Gastrocnemius medialis (tissue), 4 donors: ENCODE measurements around the gene ZWILCH. TPM values are rescaled to one million over a fixed set of nuclear protein-coding genes. Genes with fewer than 3 reads are reported as not detected.
A peak's percentile ranks its signal among the peaks of the same experiment; 100 is the strongest.

Experiments used
- ATAC-seq, 2 donors: fragments of 150-250 bp; one replicate each; pipeline ENCODE4 v1.9.1; 2016
- DNase-seq, 2 donors: peaks; one replicate each; pipeline ENCODE4 v3.0.0-alpha.2; 2019
- H3K27ac ChIP-seq, 4 donors: fragments of 200-600 bp; sonication (generic); 1 replicate in 1 of 4; 2 replicates in 3 of 4; pipeline ENCODE4 v1.5.1; 2016 to 2018; ENCODE audit warnings: mild to moderate bottlenecking in 2 of 4, moderate library complexity in 1 of 4
- H3K27me3 ChIP-seq, 3 donors: fragments of 200-600 bp; sonication (generic) in 2 of 3; 1 replicate in 1 of 3; 2 replicates in 2 of 3; pipeline versions ENCODE4 v1.5.1 to v1.6.0; 2016 to 2019; ENCODE audit warnings: mild to moderate bottlenecking in 1 of 3, moderate library complexity in 1 of 3
- H3K36me3 ChIP-seq, 2 donors: fragments of 200-600 bp; sonication (generic) in 1 of 2; one replicate each; pipeline ENCODE4 v1.5.1; 2017 to 2018
- H3K4me1 ChIP-seq, 2 donors: fragments of 200-600 bp; sonication (generic) in 1 of 2; one replicate each; pipeline ENCODE4 v1.5.1; 2016 to 2017; ENCODE audit warnings: mild to moderate bottlenecking in 2 of 2
- H3K4me3 ChIP-seq, 4 donors: fragments of 200-600 bp; sonication (generic) in 3 of 4; 1 replicate in 1 of 4; 2 replicates in 3 of 4; pipeline ENCODE4 v1.5.1; 2016 to 2019; ENCODE audit warnings: mild to moderate bottlenecking in 2 of 4
- H3K9me3 ChIP-seq, 3 donors: fragments of 200-600 bp; sonication (generic) in 2 of 3; 1 replicate in 1 of 3; 2 replicates in 2 of 3; pipeline ENCODE4 v1.5.1; 2016 to 2019
- CTCF ChIP-seq, 5 experiments: fragments of 450-650 bp in 3 of 5; fragments of 200-600 bp in 2 of 5; sonication (generic) in 2 of 5; IDR thresholded peaks in 4 of 5; conservative IDR thresholded peaks in 1 of 5; 1 replicate in 4 of 5; 2 replicates in 1 of 5; pipeline ENCODE4 v1.5.1; 2016 to 2019; ENCODE audit warnings: antibody characterized with exemption in 5 of 5, mild to moderate bottlenecking in 3 of 5, moderate library complexity in 3 of 5
- POLR2A ChIP-seq, 2 donors: fragments of 450-650 bp; IDR thresholded peaks; one replicate each; pipeline ENCODE4 v1.6.1; 2017; ENCODE audit warnings: antibody characterized with exemption in 2 of 2, mild to moderate bottlenecking in 2 of 2, moderate library complexity in 2 of 2
- in situ Hi-C, 4 donors: fragments of 200-750 bp; cut with MboI; loops; one replicate each; pipeline versions ENCODE4 v1.15.0 to v1.8.0; 2017; ENCODE audit warnings: low sequenced_read_pairs in 4 of 4
- intact Hi-C: fragments of 100-400 bp; cut with DNase I; formaldehyde crosslinking; loops from one replicate; pipeline ENCODE4 v1.15.1; 2023; ENCODE audit warnings: low total_unique reads
- total RNA-seq, 4 donors: library from RNA; depleted of rRNA; stranded (reverse); fragments of >200 nt; gene quantifications; one replicate each; pipeline versions ENCODE4 v1.1.0 to v1.2.3, GENCODE V29; 2016

Gene ZWILCH
- total RNA-seq, 4 donors from 2014 or later, result 2.0 to 10.6 (median 2.4) TPM

DNA sequence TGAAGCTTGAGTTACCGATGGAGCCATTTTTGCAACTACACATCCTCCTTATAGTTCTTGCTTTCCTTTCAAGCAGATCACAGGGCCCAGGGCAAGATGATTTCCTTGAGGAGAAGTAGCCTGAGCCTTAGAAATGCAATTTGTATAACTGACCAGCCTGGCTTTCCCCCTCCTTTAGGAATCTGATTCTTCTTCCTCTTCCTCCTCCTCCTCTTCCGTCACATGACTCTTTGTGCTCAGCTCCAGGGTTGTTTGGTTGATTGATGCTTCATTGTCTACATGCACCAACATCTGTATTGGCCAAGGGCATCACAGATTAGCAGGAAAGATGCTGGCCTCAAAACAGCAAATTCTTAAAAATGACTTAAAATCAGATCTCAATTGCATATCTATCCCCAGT, 10.9 kb upstream of the ZWILCH start:
- Histone ChIP-seq H3K4me1 (peaks cover 25 to 33% of the 10 kb centered on the region in 2 donors), H3K27ac (no peak overlapping the region), H3K4me3 (no peak overlapping the region), H3K27me3 (no peaks in the 10 kb centered on the region), H3K36me3 (peaks cover 0 to 69% of the 10 kb centered on the region in 2 donors), H3K9me3 (no peaks in the 10 kb centered on the region)
- intact Hi-C loops (loop anchor here (10.0 kb wide), 3 partner anchors 139 to 1309 kb away; partner anchors contain the start of genes CLPX, RAB11A and TIPIN), in situ Hi-C loops (loop anchor here in 1 of 4 donors (10.0 kb wide), 1 partner anchor 109 kb away; the partner anchor contains the start of gene MAP2K1)
- TF ChIP-seq CTCF (IDR thresholded peaks at IDR 0.05 in 4 of 5, conservative IDR thresholded peaks at IDR 0.05 in 1 of 5) (no peak), POLR2A (IDR thresholded peaks at IDR 0.05) (no peak)
- no peak for ATAC-seq
- no peak for DNase-seq

- peak overlapping the region; percentile 90 to 95 (median 92) for H3K27ac ChIP-seq
- no peak for TF ChIP-seq POLR2A (IDR thresholded peaks at IDR 0.05)
- TF ChIP-seq CTCF (IDR thresholded peaks at IDR 0.05 in 4 of 5, conservative IDR thresholded peaks at IDR 0.05 in 1 of 5), result no peak
- peaks cover 21 to 25% of the 10 kb centered on the region in 2 donors for H3K4me1 ChIP-seq
- in situ Hi-C loops, result loop anchor here in 2 of 4 donors (5.0 to 10.0 kb wide), 2 partner anchors 110 to 112 kb away; partner anchors contain the start of gene MAP2K1 (in 2 of the 2)
- H3K36me3 ChIP-seq, result peaks cover 3 to 69% of the 10 kb centered on the region in 2 donors
- ATAC-seq (peak; percentile 22 to 33), DNase-seq (no peak)
- intact Hi-C loops, result loop anchor here (1.0 to 10.0 kb wide), 5 partner anchors 111 to 1312 kb away; partner anchors contain the start of genes CLPX, DIS3L, MAP2K1 and RAB11A
- no peaks in the 10 kb centered on the region for H3K9me3 ChIP-seq
- no peaks in the 10 kb centered on the region for H3K27me3 ChIP-seq
- peak overlapping the region; percentile 72 to 96 (median 88) for H3K4me3 ChIP-seq
Observed at GRCh38 chr15:66496951-66497501, 8.1 kb upstream of the ZWILCH start.

GRCh38 chr15:66497502-66498455, 7.3 kb upstream of the ZWILCH start, which contains the start of gene SNAPC5:
SNAPC5 (minus strand) TSS chr15:66497762; CDS start chr15:66497731, 31 bp downstream.
- ATAC-seq (peak; percentile 95), DNase-seq (peak; percentile 89 to 95)
- peaks cover 3 to 69% of the 10 kb centered on the region in 2 donors for H3K36me3 ChIP-seq
- peak within 1 kb of the TSS; percentile 72 to 96 (median 88) for H3K4me3 ChIP-seq
- no peaks in the 10 kb centered on the region for H3K27me3 ChIP-seq
- peaks cover 24 to 29% of the 10 kb centered on the region in 2 donors for H3K4me1 ChIP-seq
- TF ChIP-seq POLR2A (IDR thresholded peaks at IDR 0.05), result peak; percentile 63 to 75
- peak; percentile 96 to 99 (median 98) for TF ChIP-seq CTCF (IDR thresholded peaks at IDR 0.05 in 4 of 5, conservative IDR thresholded peaks at IDR 0.05 in 1 of 5)
- peak within 1 kb of the TSS; percentile 90 to 95 (median 92) for H3K27ac ChIP-seq
- no peaks in the 10 kb centered on the region for H3K9me3 ChIP-seq
- intact Hi-C loops (loop anchor here (1.0 to 10.0 kb wide), 5 partner anchors 111 to 1313 kb away; partner anchors contain the start of genes CLPX, DIS3L, MAP2K1 and RAB11A), in situ Hi-C loops (loop anchor here in 2 of 4 donors (5.0 to 10.0 kb wide), 2 partner anchors 110 to 113 kb away; partner anchors contain the start of gene MAP2K1 (in 2 of the 2))
